GM19467 (cell line): Measurements from ENCODE around the gene DYNC1LI2.
A peak's percentile ranks its signal among the peaks of the same experiment; 100 is the strongest.
"Not testable (repeated sequence)": the region's sequence is repeated elsewhere in the genome, so short reads cannot be mapped to it uniquely, and the experiment has no call there.

ENCODE experiments used
- ATAC-seq: cut with Tn5 transposase; IDR thresholded peaks from one replicate; pipeline ENCODE4 v1.9.1; 2021; ENCODE audit warnings: mild to moderate bottlenecking, moderate library complexity; ENCODE audit not compliant: unreplicated experiment

The DYNC1LI2 gene

GRCh38 chr16:66698046-66698445 lies 53.4 kb downstream of the DYNC1LI2 start:
- ATAC-seq = no peak

- ATAC-seq = peak; percentile 85
Measured at GRCh38 chr16:66696669-66697630, 54.5 kb downstream of the DYNC1LI2 start, which contains the start of gene CMTM4. Gene CMTM4 (minus strand): TSS chr16:66696743. CDS start chr16:66696525, 218 bp downstream.

DNA sequence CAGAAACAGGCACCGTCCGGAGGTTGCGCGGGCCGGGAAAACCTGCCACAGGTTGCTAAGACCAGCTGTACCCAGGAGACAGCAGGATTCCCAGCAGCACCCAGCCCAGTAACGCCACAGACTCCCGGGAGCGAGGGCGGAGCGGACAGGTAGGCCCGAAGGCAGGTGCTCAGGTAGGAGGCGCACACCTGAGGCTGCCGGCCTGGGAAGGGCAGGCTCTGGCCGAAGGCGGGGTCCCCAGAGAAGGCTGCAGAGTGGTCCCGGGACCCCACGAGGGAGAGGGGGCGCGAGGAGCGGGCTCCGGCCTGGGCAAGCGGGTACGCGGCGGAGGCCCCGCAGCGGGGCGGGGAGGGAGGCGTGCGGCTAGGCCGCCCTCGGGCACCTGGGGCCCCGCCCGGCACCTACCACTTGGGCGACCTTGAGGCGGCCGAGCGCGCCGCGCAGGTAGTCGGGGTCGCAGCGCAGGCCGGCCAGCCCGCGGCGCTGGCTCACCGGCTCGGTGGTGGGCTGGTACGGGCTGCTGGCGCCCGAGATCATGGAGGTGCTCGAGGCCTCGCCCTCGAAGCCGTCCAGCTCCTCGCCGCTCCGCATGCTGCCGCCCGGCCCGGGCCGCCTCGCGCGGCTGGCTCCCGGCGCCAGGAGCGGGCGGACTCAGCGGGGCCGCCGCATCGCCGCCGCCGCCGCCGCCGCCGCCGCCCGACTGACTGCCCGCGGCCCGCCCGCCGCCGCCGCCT lies 55.3 kb downstream of the DYNC1LI2 start:
- ATAC-seq = peak; percentile 42

GRCh38 chr16:66695471-66695934 lies 55.9 kb downstream of the DYNC1LI2 start:
- no peak for ATAC-seq

DNA sequence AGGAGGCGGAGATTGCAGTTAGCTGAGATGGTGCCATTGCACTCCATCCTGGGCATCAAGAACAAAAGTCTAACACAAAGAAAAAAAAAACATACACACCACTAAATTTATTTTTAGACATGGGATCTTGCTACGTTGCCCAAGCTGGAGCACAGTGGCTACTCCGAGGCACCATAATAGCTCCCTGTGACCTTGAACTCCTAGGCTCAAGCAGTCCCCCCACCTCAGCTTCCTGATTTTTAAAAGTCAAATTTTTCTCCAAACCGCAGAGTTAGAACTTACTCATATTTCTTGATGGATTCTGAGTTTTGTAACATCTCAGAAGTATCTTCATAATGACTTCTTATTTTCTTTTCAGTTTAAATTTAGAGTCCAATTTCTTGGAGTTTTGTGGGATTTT lies 58.3 kb downstream of the DYNC1LI2 start:
- ATAC-seq = no peak

DNA sequence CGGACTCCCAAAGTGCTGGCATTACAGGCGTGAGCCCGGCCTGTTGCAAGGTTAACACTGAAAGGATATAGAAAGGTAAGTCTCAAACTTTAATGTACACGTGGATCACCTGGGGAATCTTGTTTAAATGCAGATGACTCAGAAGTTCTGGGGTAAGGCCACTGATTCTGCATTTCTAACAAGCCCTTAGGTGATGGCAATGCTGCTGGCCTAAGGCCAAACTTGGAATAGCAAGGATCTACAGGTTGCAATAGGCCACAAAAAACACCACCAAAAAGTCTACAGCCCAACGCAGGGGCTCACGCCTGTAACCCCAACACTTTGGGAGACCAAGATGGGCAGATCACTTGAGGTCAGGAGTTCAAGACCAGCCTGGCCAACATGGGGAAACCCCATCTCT lies 59.1 kb downstream of the DYNC1LI2 start:
- ATAC-seq = no peak

DNA sequence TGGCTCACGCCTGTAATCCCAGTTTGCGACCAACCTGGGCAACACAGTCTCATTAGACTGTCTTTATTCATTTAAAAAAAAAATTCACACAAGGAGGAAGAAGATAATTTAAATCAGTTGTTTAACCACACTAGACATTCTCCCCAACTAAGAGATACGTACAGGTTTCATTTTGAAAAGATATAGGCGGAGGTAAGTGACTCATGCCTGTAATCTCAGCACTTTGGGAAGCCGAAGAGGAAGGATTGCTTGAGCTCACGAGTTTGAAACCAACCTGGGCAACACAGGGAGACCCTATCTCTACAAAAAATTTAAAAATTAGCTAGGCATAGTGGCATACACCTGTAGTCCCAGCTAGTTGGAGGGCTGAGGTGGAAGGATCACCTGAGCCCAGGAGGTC lies 60.2 kb downstream of the DYNC1LI2 start:
- no peak for ATAC-seq

DNA sequence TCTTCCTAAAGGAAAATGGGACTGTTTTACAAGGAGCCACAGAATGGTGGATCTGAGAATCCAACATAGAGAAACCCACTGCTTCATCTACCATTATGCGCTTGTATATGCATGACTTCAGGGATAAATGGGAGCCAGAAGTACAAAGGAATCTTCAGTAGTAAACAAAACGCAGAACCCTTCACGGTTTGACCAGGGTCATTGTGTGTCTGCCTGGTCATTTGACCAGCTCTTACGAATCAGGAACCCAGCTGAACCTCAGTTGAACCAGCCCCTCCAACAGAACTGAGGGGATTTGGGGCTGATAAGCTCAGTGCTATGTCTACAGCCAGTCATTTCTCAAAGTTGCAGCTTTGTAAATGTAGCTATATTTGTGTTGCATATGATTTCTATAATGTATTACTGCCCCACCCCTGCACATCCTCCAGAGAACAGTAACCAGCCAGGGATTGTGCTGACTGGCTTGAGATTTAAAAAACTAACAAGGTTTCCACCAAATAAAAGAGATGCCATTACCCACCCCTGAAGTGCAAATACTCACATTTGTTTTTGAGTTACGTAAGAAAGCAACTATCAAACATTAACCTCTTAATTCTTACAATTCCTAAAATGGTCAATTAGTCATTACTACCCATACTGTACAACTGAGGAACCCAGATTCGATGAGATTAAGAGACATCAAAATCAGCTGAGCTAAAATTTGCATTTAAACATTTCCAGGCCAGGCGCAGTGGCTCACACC lies 61.1 kb downstream of the DYNC1LI2 start:
- ATAC-seq = no peak

DNA sequence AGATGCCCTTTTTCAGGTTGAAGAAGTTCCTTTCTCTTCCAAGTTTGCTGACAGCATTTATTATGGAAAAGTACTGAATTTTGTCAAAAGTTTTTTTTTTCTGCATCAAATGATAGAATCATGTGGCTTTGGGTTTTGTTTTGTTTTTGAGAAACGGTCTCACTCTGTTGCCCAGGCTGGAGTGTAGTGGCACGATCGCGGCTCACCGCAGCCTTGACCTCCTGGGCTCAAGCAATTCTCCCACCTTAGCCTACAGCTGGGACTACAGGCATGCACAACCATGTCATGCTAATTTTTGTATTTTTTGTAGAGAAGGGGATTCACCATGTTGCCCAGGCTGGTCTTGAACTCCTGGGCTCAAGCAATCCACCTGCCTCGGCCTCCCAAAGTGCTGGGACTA lies 62.1 kb downstream of the DYNC1LI2 start:
- ATAC-seq = no peak

GRCh38 chr16:66687906-66688625 lies 63.3 kb downstream of the DYNC1LI2 start:
- ATAC-seq = no peak

GRCh38 chr16:66685501-66686115 lies 65.8 kb downstream of the DYNC1LI2 start:
- ATAC-seq = not testable (repeated sequence)

DNA sequence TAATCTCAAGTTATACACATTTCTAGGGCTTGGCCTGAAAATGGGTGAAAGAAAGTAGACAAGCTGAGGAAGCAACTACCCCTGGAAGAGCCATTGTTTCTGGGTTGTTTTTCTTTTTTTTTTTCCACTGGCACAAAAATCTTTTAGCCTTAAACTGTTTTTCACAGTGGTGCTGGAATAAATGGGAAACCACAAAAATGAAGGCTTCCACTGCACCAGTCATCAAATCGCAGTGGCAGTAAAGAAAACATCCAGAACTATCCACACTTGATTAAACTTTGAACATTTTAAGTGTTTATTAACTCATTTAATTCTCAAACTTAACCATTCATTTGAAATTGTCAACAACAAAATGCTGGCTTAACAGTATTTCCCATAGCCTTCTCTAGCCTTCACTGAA lies 69.1 kb downstream of the DYNC1LI2 start:
- no peak for ATAC-seq

GRCh38 chr16:66681676-66682075 lies 69.7 kb downstream of the DYNC1LI2 start:
- no peak for ATAC-seq

DNA sequence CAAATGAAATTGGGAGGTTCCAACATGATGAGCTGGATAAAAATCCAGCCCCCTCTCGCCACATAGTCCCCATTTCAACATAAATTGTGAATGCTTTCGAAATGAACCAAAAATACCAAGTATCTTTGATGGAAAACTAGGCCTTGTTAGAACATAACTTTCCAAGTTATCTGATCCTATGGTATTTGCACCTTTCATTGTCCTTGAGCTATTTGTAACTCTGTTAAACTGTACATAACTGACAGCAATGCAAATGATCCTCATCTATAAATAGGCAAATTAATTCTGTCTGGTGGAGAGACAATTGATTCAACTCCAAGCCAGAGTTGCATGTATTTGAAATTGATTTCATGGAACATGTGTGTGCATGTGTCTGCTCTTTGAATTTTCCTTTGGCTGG lies 73.1 kb downstream of the DYNC1LI2 start:
- ATAC-seq = no peak

DNA sequence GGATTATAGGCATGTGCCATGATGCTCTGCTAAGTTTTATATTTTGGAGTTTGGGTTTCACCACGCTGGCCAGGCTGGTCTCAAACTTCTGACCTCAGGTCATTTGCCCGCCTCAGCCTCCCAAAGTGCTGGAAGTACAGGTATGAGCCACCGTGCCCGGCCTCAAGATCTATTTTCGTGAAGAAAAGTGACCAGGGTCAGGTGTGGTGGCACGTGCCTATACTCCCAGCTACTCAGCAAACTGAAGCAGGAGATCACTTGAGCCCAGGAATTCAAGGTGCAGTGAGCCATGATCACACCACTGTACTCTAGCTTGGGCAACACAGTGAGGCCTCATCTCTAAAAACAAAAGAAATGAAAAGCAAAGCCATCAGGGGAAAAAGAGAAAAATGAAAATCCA lies 73.6 kb downstream of the DYNC1LI2 start:
- no peak for ATAC-seq

- ATAC-seq = no peak
Measured at GRCh38 chr16:66677179-66677578, 74.2 kb downstream of the DYNC1LI2 start.

DNA sequence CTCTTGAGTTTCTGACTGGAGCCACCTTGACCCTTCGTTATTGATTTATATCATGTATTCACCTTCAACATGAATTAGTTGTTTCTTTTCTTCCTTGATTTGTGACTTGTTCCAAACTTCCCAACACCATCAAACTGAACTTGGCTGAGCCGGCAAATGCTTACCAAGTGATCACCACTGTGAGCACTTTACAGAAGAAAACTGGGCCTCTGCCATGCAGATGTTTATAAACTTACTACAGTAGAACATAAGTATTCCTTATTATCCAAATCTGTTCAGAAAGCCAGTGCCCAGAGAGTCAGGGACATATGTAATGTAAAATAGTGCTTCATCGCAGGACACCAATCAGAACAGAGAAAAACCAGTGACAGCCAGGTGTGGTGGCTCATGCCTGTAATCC lies 74.8 kb downstream of the DYNC1LI2 start:
- ATAC-seq = no peak

DNA sequence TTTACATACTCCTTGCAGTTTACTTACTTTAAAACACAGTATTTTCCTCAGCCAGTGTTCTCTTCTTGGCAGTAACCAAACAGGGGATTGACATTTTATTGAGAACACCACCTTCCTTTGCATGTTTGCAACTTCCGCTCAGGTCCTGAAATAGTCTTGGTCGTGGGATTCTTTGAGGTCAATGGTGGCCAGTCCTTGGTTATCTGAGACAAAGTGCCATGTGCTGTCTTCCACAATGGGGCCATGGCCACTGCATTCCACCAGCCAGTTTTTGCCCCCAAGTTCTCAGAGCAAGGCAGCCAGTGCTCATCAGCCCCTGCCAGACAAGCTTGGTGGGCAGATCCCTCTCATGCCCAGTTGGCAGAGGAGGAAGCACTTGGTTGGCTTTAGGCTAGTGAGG lies 77.7 kb downstream of the DYNC1LI2 start:
- no peak for ATAC-seq
